Panc1 (cell line): ENCODE results near the gene PPM1N. TPM values are rescaled to one million over a fixed set of nuclear protein-coding genes. Genes with fewer than 3 reads are reported as not detected.

Source experiments
- ATAC-seq: fragments of 200-7000 bp; cut with Tn5 transposase; 2 replicates; pipeline ENCODE4 v1.9.1; 2020; ENCODE audit warnings: mild to moderate bottlenecking, moderate library complexity
- BruUV-seq: library from RNA; stranded (reverse); fragments of 400-500 nt; replicated peaks from 2 replicates; lab custom pipeline; 2021; lab: Mats Ljungman, UMichigan
- CTCF ChIA-PET: fragments of 300-600 bp; sonication (Branson Sonifier 250); formaldehyde crosslinking; loops from one replicate; lab custom pipeline; 2022; ENCODE audit warnings: antibody characterized with exemption; lab: Charles Lee
- POLR2A ChIA-PET: fragments of 300-600 bp; sonication (Branson Sonifier 250); formaldehyde crosslinking; loops from one replicate; lab custom pipeline; 2022; ENCODE audit warnings: antibody characterized with exemption; lab: Charles Lee
- DNase-seq: peaks from one replicate; pipeline ENCODE4 v3.0.0-alpha.2; 2010; ENCODE audit warnings: low read depth, low spot score
- H3K27ac ChIP-seq: 2 replicates; pipeline ENCODE4 v1.5.1; 2011; ENCODE audit warnings: mild to moderate bottlenecking, low read length, inconsistent platforms
- H3K27me3 ChIP-seq: fragments of 200-500 bp; sonication (Bioruptor generic); 2 replicates; pipeline ENCODE4 v1.6.0; 2014; ENCODE audit warnings: low read length, inconsistent platforms; ENCODE audit not compliant: control insufficient read depth, insufficient read depth
- H3K36me3 ChIP-seq: fragments of 200-500 bp; sonication (Bioruptor generic); 2 replicates; pipeline ENCODE4 v1.5.1; 2014; ENCODE audit warnings: inconsistent platforms, mild to moderate bottlenecking, low read length, moderate library complexity; ENCODE audit not compliant: control insufficient read depth, insufficient read depth
- H3K4me1 ChIP-seq: 2 replicates; pipeline ENCODE4 v1.5.1; 2011; ENCODE audit warnings: inconsistent platforms, mild to moderate bottlenecking, low read length, moderate library complexity; ENCODE audit not compliant: control insufficient read depth, insufficient read depth
- H3K4me3 ChIP-seq, 2 experiments: 2 replicates each; pipeline ENCODE4 v1.5.1; 2011 to 2012; ENCODE audit warnings: low read depth in 2 of 2, low read length in 2 of 2, mild to moderate bottlenecking in 2 of 2, inconsistent platforms in 1 of 2, moderate library complexity in 1 of 2
- H3K9me3 ChIP-seq: fragments of 200-500 bp; sonication (Bioruptor generic); 2 replicates; pipeline ENCODE4 v1.5.1; 2014; ENCODE audit warnings: low read depth, mild to moderate bottlenecking, inconsistent platforms, low read length, moderate library complexity; ENCODE audit not compliant: control insufficient read depth, insufficient read depth
- POLR2AphosphoS5 ChIP-seq: IDR thresholded peaks from 2 replicates; pipeline ENCODE4 v1.6.1; 2012; ENCODE audit warnings: mild to moderate bottlenecking, low read depth, low read length, moderate library complexity
- SIN3A ChIP-seq: IDR thresholded peaks from 2 replicates; pipeline ENCODE4 v1.6.1; 2012; ENCODE audit warnings: low read depth, mild to moderate bottlenecking, low read length, moderate library complexity, borderline replicate concordance; ENCODE audit not compliant: insufficient read depth
- TCF7L2 ChIP-seq: IDR thresholded peaks from 2 replicates; pipeline ENCODE4 v1.6.1; 2011; ENCODE audit warnings: mild to moderate bottlenecking, low read depth, low read length, inconsistent platforms
- in situ Hi-C: cut with HindIII; loops from 2 replicates; pipeline ENCODE4 v1.10.0; 2016; ENCODE audit warnings: low sequenced_read_pairs, low pct_unique_long_range_greater_than_20kb
- intact Hi-C: fragments of 100-400 bp; cut with micrococcal nuclease; formaldehyde crosslinking; loops from one replicate; pipeline ENCODE4 v1.10.0; 2022; ENCODE audit not compliant: unreplicated experiment
- total RNA-seq: library from RNA; stranded (reverse); gene quantifications from one replicate; pipeline ENCODE4 v1.2.1, GENCODE V29; 2021; ENCODE audit not compliant: unreplicated experiment
- TF ChIP-seq, protein P1 (sequence below), 2 experiments: IDR thresholded peaks; 2 replicates each; pipeline ENCODE4 v1.6.1; 2011 to 2012; ENCODE audit warnings: low read depth in 2 of 2, control low read depth in 1 of 2, low read length in 1 of 2, mild to moderate bottlenecking in 1 of 2, moderate library complexity in 1 of 2; ENCODE audit not compliant: insufficient read depth in 1 of 2
- TF ChIP-seq, protein P2 (sequence below): fragments of 450-650 bp; IDR thresholded peaks from 2 replicates; pipeline ENCODE4 v1.5.1; 2017; ENCODE audit warnings: mild to moderate bottlenecking

PPM1N gene
- total RNA-seq, 1 experiment from 2014 or later: 3.3 TPM

GRCh38 chr19:45460807-45461347, 37.4 kb upstream of the PPM1N start:
- H3K27ac ChIP-seq: no peak overlapping the region
- H3K4me1 ChIP-seq: peaks cover 5% of the 10 kb centered on the region
- POLR2A ChIA-PET: no interaction called here
- H3K4me3 ChIP-seq: no peak overlapping the region
- in situ Hi-C loops (no loop called here), intact Hi-C loops (no loop called here)
- no peaks in the 10 kb centered on the region for H3K27me3 ChIP-seq
- no TSS peak for BruUV-seq
- TF ChIP-seq, protein P1, sequence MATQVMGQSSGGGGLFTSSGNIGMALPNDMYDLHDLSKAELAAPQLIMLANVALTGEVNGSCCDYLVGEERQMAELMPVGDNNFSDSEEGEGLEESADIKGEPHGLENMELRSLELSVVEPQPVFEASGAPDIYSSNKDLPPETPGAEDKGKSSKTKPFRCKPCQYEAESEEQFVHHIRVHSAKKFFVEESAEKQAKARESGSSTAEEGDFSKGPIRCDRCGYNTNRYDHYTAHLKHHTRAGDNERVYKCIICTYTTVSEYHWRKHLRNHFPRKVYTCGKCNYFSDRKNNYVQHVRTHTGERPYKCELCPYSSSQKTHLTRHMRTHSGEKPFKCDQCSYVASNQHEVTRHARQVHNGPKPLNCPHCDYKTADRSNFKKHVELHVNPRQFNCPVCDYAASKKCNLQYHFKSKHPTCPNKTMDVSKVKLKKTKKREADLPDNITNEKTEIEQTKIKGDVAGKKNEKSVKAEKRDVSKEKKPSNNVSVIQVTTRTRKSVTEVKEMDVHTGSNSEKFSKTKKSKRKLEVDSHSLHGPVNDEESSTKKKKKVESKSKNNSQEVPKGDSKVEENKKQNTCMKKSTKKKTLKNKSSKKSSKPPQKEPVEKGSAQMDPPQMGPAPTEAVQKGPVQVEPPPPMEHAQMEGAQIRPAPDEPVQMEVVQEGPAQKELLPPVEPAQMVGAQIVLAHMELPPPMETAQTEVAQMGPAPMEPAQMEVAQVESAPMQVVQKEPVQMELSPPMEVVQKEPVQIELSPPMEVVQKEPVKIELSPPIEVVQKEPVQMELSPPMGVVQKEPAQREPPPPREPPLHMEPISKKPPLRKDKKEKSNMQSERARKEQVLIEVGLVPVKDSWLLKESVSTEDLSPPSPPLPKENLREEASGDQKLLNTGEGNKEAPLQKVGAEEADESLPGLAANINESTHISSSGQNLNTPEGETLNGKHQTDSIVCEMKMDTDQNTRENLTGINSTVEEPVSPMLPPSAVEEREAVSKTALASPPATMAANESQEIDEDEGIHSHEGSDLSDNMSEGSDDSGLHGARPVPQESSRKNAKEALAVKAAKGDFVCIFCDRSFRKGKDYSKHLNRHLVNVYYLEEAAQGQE (IDR thresholded peaks at IDR 0.05; ENCODE audit: insufficient read depth in 1 of 2, low read depth in 2 of 2, low read length in 1 of 2): no peak
- TF ChIP-seq, protein P2, sequence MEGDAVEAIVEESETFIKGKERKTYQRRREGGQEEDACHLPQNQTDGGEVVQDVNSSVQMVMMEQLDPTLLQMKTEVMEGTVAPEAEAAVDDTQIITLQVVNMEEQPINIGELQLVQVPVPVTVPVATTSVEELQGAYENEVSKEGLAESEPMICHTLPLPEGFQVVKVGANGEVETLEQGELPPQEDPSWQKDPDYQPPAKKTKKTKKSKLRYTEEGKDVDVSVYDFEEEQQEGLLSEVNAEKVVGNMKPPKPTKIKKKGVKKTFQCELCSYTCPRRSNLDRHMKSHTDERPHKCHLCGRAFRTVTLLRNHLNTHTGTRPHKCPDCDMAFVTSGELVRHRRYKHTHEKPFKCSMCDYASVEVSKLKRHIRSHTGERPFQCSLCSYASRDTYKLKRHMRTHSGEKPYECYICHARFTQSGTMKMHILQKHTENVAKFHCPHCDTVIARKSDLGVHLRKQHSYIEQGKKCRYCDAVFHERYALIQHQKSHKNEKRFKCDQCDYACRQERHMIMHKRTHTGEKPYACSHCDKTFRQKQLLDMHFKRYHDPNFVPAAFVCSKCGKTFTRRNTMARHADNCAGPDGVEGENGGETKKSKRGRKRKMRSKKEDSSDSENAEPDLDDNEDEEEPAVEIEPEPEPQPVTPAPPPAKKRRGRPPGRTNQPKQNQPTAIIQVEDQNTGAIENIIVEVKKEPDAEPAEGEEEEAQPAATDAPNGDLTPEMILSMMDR: no peak
- H3K36me3 ChIP-seq: no peaks in the 10 kb centered on the region
- no peaks in the 10 kb centered on the region for H3K9me3 ChIP-seq
- CTCF ChIA-PET: interaction anchor here (0.5 kb wide), 1 partner anchor 13 kb away, joined by 3 read pairs; no protein-coding TSS in a partner anchor
- ATAC-seq (no peak), DNase-seq (no peak)

GRCh38 chr19:45462174-45462573, 36.1 kb upstream of the PPM1N start:
- POLR2A ChIA-PET: no interaction called here
- CTCF ChIA-PET: interaction anchor here (0.6 kb wide), 1 partner anchor 37 kb away, joined by 5 read pairs; no protein-coding TSS in a partner anchor
- intact Hi-C loops: no loop called here
- no peaks in the 10 kb centered on the region for H3K27me3 ChIP-seq
- H3K27ac ChIP-seq: no peak overlapping the region
- DNase-seq (no peak), ATAC-seq (no peak)
- H3K4me3 ChIP-seq: no peak overlapping the region
- TF ChIP-seq TCF7L2: no peak
- TF ChIP-seq SIN3A: no peak
- TF ChIP-seq, protein P1 (IDR thresholded peaks at IDR 0.05; ENCODE audit: insufficient read depth in 1 of 2, low read depth in 2 of 2, low read length in 1 of 2): no peak
- TF ChIP-seq, protein P2: no peak
- no peak for TF ChIP-seq POLR2AphosphoS5
- in situ Hi-C loops: no loop called here
- no peaks in the 10 kb centered on the region for H3K36me3 ChIP-seq
- BruUV-seq: no TSS peak
- no peaks in the 10 kb centered on the region; the same call in 1 of the 2 replicates for H3K4me1 ChIP-seq
- no peaks in the 10 kb centered on the region for H3K9me3 ChIP-seq
